Epithelial cell of prostate (primary cell): ENCODE measurements around the gene PRRT1.
"Not testable (repeated sequence)": the region's sequence is repeated elsewhere in the genome, so short reads cannot be mapped to it uniquely, and the experiment has no call there.

Experiments
- DNase-seq: peaks from one replicate; pipeline ENCODE4 v3.0.0-alpha.2; 2011; ENCODE audit warnings: low read depth, low spot score
- H3K27ac ChIP-seq: fragments of 450-650 bp; 2 replicates; pipeline ENCODE4 v1.5.1; 2017; ENCODE audit warnings: mild to moderate bottlenecking

PRRT1 gene

DNA sequence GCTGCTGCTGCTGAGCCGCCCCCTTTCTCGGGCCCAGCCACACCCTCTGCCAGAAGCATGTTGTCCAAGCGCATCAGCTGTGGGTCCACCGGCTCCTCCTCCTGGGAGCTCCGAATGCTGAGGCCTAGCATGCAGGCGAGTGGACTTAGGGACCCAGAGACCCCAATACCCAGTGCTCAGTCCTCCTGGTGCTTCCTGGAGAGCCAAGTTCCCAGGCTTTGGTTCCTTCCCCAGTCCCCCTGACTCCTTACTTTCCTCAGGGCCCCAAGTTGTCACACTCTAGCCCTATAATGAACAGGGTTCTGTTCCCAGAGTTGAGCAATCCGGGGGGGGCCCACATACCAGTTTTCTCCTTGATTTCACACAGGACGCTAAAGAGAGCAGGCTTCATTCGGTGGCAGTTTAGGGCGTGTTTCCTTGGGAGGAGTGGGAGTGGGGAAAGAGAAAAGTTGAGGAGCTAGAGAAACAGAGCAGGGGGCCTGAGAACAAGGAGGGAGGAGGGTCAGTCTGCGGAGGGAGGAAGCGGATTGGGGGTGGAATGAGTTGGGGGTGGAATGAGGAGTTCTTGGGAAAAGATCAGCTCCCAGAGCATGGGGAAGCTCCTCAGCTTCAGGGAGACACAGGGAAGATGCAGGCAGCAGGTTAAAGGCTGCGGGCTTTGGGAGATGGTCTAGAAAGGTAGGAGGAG lies 36.8 kb upstream of the PRRT1 start:
- peak overlapping the region; percentile 75 for H3K27ac ChIP-seq

DNA sequence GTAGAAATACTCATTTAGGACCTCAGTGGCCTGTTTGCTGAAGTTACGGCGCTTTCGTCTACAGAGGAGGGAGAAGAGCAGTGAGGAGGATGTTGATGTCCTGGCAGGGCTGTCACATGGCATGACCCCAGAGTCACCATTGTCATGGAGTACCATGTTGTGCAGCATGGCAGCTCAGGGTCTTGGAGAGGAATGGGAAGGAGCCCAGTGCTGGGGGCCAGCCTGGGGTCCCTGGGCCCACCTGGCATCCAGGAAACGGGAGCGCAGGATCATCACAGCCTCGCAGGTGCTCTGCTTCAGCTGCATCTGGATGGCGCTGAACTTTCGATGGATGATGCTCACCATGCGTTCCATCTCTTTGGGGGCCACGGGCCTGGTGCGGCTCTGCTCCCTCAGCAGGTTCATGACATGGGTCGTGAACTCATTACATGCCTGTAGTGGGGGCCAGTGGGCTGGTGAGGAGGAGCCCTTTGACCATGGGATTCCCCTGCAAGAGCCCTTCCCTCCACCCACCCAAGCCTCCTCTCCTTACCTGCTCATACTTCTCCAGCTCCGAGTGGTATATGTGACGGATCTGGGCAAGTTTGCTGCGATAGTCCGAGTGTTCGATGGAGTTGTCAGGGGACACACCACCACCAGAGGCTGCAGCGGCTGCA lies 36.1 kb upstream of the PRRT1 start:
- not testable (repeated sequence) for H3K27ac ChIP-seq, DNase-seq

More for the DNA sequence above, 36.8 kb upstream of the PRRT1 start:
- no peak for DNase-seq

DNA sequence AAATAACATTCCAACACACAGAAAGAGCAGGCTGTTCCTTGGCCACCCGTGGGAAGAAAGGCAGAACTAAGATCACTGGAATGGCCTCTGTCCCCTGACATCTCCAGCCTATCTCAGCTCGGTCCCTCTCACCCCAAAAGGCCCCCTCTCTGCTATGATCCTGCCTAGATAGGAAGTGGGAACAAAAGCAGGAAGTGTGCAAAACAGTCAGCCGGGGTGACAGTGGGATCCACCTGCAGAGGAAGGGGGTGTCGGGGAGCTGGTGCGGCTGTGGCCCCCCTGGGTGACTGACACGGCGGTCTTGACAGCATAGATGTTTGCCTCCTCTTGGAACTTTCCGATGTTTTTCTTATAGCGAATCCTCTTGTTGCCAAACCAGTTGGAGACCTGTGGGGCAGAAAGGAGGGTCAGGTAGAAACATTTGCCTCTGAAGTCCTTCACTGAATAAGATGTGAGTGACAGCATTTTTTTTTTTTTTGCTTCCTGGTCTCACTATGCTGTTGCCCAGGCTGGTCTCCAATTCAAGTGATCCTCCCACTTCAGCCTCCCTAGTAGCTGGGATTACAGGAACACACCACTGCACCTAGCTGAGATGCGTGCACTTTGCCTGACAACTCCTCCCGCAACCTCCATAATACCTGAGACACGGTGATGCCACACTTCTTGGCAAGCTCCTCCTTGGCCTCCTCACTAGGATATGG lies 35.4 kb upstream of the PRRT1 start:
- DNase-seq: no peak
- peak overlapping the region; percentile 28 for H3K27ac ChIP-seq

DNA sequence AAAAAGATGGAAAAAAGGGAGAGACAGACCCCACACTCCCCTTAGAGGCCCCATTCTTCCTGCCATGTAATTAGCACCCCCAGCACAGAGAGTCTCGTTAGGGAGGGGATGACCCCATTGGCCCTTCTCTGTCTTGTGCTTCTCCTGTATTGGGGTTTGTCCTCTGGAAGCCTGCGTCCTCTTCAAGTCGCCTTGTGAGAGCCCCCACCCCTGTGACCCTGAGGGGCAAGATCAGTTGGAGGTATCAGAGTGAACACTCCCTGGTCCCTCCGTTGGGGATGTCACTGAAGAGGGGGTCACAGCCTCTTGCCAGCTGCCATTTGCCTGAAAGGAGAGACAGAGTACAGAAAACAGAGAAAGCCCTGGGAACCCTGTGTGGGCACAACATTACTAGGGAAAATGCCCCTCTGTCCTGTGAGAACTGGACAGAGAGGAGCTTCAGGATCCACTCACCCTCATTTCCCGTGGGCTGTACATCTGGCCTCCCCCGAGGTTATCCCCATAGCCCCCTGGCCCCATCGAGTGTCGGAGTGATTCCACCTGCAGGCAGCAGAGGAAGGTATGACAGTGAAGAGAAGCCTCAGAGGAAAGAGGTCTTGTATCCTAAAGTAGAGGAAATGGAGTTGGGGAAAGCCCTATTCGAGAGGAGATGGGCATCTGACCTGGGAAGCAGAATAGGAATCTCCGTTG lies 34.6 kb upstream of the PRRT1 start:
- peak overlapping the region; percentile 28 for H3K27ac ChIP-seq

DNA sequence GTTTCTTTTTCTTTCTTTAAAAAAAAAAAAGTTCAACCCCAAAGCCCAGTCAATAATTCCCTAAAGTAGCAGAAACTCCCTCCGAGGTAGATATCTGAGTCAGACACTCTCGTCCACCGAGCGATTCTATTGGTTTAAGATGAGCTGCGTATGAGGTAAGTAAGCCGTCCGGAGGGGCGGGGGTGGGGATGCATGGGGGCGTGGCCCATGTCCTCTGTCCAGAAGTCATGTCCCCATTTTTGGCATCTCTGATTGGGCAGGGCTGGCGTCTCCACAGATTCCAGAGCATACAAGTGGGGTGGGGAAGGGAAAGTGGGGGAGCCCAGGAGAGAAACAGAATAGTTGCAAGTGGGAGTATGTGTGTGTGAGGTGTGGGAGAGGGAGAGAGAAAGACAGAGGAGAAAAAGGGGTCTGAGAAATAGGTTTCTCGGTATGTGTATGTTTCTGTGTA lies 34.0 kb upstream of the PRRT1 start:
- peak overlapping the region; percentile 28 for H3K27ac ChIP-seq
- not testable (repeated sequence) for DNase-seq

More for the DNA sequence above, 34.6 kb upstream of the PRRT1 start:
- not testable (repeated sequence) for DNase-seq

DNA sequence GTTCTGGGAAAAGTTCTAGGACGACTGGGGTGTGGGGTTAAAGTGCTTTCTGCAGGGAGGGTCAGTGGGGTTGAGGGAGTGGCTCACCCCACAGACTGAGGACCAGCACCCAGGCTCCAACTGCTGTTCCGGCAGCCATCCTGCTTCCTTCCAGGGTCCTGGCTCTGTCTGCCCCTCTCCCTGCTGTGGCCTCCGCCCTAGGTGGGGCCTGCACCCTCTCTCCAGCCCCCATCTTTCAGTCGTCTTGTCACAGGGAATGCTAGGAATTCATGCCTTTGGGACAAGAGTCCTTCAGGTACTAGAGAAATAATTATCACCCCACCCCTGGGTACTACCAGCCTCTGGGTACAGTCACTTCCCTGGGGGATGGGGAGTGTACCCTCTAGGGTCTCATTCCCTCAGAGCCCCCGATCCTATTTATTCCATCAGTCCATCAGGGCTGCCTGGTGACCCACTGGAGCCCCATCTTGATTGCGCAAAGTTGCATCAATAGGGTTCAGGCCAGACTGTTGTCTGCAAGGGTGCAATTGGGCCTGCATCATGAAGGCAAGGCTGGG lies 32.4 kb upstream of the PRRT1 start, which contains the start of gene AGER:
Gene AGER, minus strand, starts transcription at position 170 of the 557 bp plus-strand sequence. Its CDS starts 31 bp downstream, at position 139.
- DNase-seq: no peak
- H3K27ac ChIP-seq: no peak within 1 kb of the TSS

DNA sequence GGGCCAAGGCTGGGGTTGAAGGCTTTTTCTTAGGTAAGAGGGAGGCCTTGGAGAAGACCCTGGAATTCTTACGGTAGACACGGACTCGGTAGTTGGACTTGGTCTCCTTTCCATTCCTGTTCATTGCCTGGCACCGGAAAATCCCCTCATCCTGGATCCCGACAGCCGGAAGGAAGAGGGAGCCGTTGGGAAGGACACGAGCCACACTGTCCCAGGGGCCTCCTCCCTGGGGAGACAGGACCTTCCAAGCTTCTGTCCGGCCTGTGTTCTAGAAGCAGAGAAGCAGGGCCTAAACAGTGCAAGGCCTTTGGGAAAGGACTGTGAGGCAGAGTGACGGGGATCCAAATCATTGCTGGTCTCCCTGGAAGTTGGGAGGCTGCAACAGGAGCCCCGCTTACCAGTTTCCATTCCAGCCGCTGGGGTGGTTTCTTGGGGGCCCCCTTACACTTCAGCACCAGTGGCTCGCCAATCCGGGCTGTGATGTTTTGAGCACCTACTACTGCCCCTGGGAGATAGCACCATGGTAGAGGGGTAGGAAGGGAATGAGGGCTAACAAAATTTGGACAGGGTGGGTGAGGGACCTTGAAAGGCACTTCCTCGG lies 31.8 kb upstream of the PRRT1 start:
- H3K27ac ChIP-seq: no peak overlapping the region
- no peak for DNase-seq

DNA sequence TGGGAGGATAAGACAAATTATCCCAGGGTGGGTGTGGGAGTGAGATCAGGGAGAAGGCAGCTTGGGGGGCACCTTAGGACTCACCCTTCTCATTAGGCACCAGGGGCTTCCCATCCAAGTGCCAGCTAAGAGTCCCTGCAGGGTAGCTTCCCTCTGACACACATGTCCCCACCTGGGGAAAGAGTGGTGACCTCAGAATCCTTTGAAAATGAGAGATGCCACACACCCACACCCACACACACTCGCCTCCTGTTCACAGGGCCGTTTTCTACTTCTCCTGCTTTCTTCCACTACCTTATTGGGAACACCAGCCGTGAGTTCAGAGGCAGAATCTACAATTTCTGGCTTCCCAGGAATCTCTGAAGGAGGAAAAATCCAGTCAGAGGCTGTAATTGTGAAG lies 31.3 kb upstream of the PRRT1 start:
- no peak overlapping the region for H3K27ac ChIP-seq
- no peak for DNase-seq

DNA sequence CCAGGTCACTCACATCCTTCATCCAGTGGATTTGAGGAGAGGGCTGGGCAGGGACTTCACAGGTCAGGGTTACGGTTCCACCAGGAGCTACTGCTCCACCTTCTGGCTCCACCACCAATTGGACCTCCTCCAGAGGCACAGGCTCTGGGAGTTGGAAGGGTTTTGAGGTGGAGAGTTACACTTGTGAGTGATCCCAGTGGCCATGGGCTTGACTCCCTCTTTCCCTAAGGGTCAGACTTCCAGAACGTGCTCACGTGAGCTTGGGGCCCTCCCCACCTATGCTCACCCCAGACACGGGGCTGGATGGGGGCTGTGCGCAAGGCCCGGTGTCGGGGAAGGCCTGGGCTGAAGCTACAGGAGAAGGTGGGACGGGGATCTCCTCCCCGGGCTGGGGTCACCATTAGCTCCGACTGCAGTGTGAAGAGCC lies 30.8 kb upstream of the PRRT1 start:
- no peak overlapping the region for H3K27ac ChIP-seq

DNA sequence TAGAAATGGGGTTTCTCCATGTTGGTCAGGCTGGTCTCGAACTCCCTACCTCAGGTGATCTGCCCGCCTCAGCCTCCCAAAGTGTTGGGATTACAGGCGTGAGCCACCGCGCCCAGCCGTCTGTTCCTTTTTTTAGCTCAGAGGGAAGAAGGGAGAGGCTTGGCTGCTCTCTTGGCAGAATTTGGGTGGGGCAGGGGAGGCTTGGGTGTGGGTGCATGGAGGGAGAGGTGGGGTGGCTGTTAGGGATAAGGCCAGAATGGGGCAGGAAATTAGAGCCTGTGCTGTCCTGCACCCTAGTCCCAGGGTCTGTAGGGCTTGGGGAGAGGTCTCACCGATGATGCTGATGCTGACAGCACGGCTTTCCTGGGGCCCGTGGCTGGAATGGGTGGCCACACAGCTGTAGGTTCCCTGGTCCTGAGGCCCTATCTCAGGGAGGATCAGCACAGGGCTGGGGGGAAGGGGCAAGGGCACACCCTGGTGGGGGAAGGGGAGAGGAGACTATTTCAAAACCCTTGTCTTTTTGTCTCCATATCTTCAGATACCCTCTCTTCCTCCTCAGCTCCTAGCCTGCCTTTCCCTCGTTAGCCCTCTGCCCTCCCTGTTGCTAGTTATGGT lies 30.3 kb upstream of the PRRT1 start:
- DNase-seq: no peak
- no peak overlapping the region for H3K27ac ChIP-seq

More for the DNA sequence above, 30.8 kb upstream of the PRRT1 start:
- DNase-seq: no peak

DNA sequence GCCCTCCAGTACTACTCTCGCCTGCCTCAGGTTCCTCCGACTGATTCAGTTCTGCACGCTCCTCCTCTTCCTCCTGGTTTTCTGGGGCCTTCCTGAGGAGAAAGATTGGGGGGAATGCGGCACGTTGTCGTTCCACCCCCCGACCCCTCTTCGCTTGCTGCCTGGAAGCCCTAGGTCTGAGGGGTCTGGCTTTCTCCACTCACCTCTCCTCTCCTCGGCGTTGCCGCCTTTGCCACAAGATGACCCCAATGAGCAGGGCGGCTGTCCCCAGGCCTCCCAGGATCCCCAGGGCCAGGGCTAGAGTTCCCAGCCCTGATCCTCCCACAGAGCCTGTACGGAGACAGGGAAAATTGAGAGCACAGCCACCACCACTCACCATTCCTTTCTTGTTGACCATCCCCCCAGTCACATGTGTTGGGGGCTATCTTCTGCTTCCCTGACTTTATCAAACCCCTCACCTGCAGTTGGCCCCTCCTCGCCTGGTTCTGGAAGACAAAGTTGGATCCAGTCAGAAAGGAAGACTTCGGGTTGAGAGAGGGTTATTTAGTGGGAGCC lies 29.5 kb upstream of the PRRT1 start:
- no peak overlapping the region for H3K27ac ChIP-seq
- no peak for DNase-seq

DNA sequence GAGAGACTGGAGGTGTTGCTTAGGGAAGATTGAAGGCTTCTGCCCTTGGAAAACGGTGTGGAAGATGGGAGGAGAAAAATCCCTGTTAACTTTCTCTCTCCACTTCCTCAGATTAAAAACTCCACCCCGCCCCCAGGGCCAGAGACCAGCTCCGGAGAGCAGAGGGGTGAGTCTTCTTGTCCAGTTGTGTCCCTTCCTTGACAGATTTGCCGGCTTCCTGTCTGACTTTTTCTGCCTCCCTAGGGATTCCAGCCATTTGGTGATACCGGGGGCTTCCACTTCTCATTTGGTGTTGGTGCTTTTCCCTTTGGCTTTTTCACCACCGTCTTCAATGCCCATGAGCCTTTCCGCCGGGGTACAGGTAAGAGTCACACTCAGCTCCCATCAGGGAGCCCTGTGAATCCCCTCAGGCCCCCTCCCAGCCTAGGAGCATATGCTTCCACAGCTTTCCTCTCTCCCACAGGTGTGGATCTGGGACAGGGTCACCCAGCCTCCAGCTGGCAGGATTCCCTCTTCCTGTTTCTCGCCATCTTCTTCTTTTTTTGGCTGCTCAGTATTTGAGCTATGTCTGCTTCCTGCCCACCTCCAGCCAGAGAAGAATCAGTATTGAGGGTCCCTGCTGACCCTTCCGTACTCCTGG lies 28.1 kb upstream of the PRRT1 start:
- DNase-seq: no peak
- H3K27ac ChIP-seq: no peak overlapping the region

DNA sequence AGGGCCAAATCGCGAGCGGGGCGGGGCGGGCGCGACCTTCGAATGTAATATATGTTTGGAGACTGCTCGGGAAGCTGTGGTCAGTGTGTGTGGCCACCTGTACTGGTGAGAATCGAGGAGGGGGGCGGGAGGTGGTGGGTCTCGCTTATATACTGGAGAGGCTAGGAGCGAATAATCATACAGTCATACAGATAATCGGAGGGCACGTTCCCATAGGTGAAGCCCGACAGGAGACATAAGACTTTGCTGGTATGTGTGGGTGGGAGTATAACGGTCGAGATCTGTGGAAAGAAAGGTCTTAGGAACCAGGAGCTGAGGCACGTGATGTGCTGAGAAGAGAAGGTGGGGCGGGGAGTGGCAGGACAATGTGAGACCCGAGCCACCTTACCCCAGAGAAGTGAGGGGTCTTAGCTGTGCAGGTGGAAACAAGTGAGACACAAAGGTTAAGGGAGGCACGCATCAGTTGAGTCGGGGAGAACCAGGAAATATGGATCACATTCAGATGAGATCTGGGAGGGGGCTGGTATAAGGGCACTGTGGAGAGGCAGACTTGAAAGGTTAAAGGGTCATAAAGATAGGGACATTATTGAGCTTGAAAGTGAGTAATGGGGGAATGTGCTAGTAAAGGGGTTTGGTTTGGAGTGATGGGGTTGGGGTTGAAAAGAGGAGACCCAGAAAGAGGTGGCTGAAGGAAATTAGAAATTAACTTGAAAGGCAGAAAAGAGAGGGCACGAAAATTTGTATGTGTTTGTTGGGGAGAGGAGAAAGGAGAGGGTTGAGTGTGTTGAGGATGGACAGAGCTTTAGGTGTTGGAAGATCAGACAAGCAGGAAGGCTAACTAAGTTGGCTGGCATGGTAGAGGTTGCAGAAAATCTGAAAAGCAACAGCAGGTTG lies 27.1 kb upstream of the PRRT1 start:
- DNase-seq: no peak
- H3K27ac ChIP-seq: peak overlapping the region; percentile 97

DNA sequence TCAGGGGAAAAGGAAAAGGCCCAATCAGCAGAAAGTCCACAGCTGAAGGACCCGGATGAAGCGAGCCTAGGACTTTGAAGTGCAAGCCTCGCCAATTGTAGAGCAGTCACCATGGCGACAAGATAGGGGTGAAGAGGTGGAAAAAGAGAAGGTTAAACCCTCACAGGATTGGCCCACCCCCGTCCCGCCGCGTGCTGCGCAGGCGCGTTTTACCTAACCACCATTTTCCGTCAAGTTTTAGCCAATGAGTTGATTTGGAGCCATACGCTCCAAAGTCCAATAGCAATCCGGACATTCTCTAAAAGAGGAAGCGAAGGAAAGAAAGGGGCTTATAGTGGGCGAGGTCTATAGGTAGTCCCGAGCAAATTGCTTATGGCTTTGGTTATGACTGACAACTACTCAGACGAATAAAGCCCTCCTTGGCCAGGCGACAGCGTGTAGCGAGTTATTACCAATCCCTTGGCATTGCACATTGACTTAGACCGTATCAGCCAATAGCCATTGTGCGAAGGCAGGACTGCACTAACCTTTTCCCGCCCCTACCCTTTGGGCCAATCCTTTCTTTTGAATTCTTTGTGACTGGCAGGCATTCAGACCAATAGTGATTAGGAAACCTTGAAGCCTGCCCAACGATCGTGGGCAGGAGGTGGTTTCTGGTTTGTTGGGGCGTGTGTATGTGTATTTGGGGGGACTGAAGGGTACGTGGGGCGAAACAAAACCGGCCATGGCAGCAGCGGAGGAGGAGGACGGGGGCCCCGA lies 26.2 kb upstream of the PRRT1 start, which contains the start of gene RNF5:
Gene RNF5, plus strand, starts transcription at position 618 of the 759 bp plus-strand sequence. Its CDS starts 107 bp downstream, at position 725.
- peak within 1 kb of the TSS; percentile 97 for H3K27ac ChIP-seq
- DNase-seq: peak; percentile 100

DNA sequence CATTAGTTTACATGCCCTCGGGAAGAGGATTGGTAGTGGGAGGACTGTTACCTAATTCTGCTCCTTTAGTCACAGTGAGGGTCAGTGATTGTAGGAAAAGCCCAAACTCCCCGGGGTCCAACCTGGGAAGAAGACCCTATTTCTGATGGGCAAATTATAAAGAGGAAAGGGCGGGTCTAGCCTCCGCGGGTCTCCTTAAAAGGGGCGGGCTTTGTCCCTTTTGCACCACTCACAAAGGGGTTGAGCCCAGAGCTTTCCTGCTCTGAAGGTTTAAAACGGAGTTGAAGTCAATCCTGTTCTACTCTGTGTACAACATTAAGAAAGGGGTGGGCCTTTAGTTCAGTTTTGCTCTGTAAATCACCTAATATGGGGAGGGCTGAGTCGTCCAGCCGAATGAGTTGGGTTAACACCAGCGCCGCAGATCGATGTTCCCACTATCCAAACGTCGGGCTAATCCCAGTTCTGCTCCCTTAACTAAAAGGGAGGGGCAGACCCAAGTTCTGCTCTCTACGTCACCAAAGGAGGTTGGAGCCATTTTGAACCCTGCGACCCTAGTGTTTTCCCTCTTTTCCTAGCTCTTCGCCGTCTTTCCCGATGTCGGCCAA lies 25.5 kb upstream of the PRRT1 start:
- H3K27ac ChIP-seq: peak overlapping the region; percentile 97
- DNase-seq: no peak

DNA sequence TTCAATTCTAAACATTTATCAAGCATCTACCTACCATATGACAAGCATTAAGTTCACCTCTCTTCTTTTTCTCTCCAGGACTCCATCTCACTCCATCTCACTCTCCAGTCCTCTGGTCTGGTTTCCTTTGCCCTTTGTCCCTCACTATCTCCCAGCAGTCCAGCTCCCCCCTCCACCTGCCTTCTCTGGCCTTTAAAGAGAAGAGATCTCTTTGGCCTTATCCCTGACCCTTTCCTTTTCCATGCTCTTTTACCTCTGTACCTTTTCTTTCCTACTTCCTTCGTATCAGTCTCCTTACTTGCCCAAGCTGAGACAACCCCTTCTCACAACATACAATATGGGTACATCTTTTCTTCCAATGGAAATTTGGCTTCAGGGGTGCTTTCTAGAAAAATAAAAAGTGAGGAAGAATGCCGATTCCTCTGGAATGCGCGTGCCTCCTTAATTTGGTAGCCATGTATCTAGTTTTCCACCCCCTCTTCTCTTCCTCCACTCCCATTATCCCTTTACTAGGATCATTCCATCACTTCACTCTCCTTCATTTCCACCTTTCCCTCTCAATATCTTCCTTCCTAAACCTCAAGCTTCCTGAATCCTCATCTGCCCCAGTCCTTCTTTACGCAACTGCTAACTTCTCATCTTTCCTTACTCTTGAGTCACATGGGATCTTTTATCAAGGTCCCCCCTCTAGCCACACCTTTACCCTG lies 24.9 kb upstream of the PRRT1 start:
- peak overlapping the region; percentile 97 for H3K27ac ChIP-seq
- no peak for DNase-seq
